Panc1 (cell line): ENCODE results near the gene PIP4P1.
A peak's percentile ranks its signal among the peaks of the same experiment; 100 is the strongest.

Experiments
- CTCF ChIP-seq: fragments of 450-650 bp; IDR thresholded peaks from 2 replicates; pipeline ENCODE4 v1.5.1; 2017; ENCODE audit warnings: mild to moderate bottlenecking
- POLR2AphosphoS5 ChIP-seq: IDR thresholded peaks from 2 replicates; pipeline ENCODE4 v1.6.1; 2012; ENCODE audit warnings: mild to moderate bottlenecking, low read depth, low read length, moderate library complexity
- REST ChIP-seq, 2 experiments: IDR thresholded peaks; 2 replicates each; pipeline ENCODE4 v1.6.1; 2011 to 2012; ENCODE audit warnings: low read depth in 2 of 2, control low read depth in 1 of 2, low read length in 1 of 2, mild to moderate bottlenecking in 1 of 2, moderate library complexity in 1 of 2; ENCODE audit not compliant: insufficient read depth in 1 of 2
- SIN3A ChIP-seq: IDR thresholded peaks from 2 replicates; pipeline ENCODE4 v1.6.1; 2012; ENCODE audit warnings: low read depth, mild to moderate bottlenecking, low read length, moderate library complexity, borderline replicate concordance; ENCODE audit not compliant: insufficient read depth
- TCF7L2 ChIP-seq: IDR thresholded peaks from 2 replicates; pipeline ENCODE4 v1.6.1; 2011; ENCODE audit warnings: mild to moderate bottlenecking, low read depth, low read length, inconsistent platforms

- no peak for TF ChIP-seq CTCF
- TF ChIP-seq SIN3A = 0 out of 2 replicates have a peak, but pooled peaks have one; percentile 54
- no peak; the same call in 1 of the 2 replicates for TF ChIP-seq TCF7L2
- TF ChIP-seq POLR2AphosphoS5 = peak; percentile 67
- no peak for TF ChIP-seq REST (IDR thresholded peaks at IDR 0.05; ENCODE audit: insufficient read depth in 1 of 2, low read depth in 2 of 2, low read length in 1 of 2)
These were observed at the start of gene PIP4P1 for GRCh38 chr14:20461225-20462141.
